Measurements from ENCODE around the gene TNS1.
"Not testable (repeated sequence)": the region's sequence is repeated elsewhere in the genome, so short reads cannot be mapped to it uniquely, and the experiment has no call there.

TNS1 gene

GRCh38 chr2:218029366-218030360, 26.9 kb upstream of the TNS1 start:
- FAIRE-seq = no peak

GRCh38 chr2:218028562-218029348, 26.0 kb upstream of the TNS1 start:
- no peak for FAIRE-seq

GRCh38 chr2:218028189-218028495, 25.3 kb upstream of the TNS1 start:
- FAIRE-seq = no peak

GRCh38 chr2:218027426-218028188, 24.8 kb upstream of the TNS1 start:
- FAIRE-seq = no peak

GRCh38 chr2:218026676-218027425, 24.1 kb upstream of the TNS1 start:
- FAIRE-seq = no peak

GRCh38 chr2:218026244-218026643, 23.4 kb upstream of the TNS1 start:
- no peak for FAIRE-seq

GRCh38 chr2:218024871-218025270, 22.1 kb upstream of the TNS1 start:
- no peak for FAIRE-seq

GRCh38 chr2:218024336-218024735, 21.5 kb upstream of the TNS1 start:
- no peak for FAIRE-seq

GRCh38 chr2:218023636-218024035, 20.8 kb upstream of the TNS1 start:
- FAIRE-seq = no peak

GRCh38 chr2:218022851-218023530, 20.2 kb upstream of the TNS1 start:
- FAIRE-seq = no peak

GRCh38 chr2:218022131-218022850, 19.5 kb upstream of the TNS1 start:
- no peak for FAIRE-seq

- no peak for FAIRE-seq
Observed at GRCh38 chr2:218021536-218022071, 18.8 kb upstream of the TNS1 start.

GRCh38 chr2:218020966-218021535, 18.3 kb upstream of the TNS1 start:
- no peak for FAIRE-seq

GRCh38 chr2:218020281-218020680, 17.5 kb upstream of the TNS1 start:
- FAIRE-seq = no peak

- no peak for FAIRE-seq
Observed at GRCh38 chr2:218019411-218020060, 16.7 kb upstream of the TNS1 start.

GRCh38 chr2:218018842-218019125, 16.0 kb upstream of the TNS1 start:
- FAIRE-seq = not testable (repeated sequence)

- no peak for FAIRE-seq
Observed at GRCh38 chr2:218017211-218018053, 14.6 kb upstream of the TNS1 start.

- no peak for FAIRE-seq
Observed at GRCh38 chr2:218016810-218017209, 14.0 kb upstream of the TNS1 start.
